GM19455 (cell line): ENCODE measurements around the gene TRAF7.

Experiments
- ATAC-seq: cut with Tn5 transposase; IDR thresholded peaks from one replicate; pipeline ENCODE4 v1.9.1; 2021; ENCODE audit not compliant: unreplicated experiment

Gene TRAF7

GRCh38 chr16:2163211-2163881, 7.8 kb downstream of the TRAF7 start:
- ATAC-seq, result no peak

- no peak for ATAC-seq
Measured at GRCh38 chr16:2165861-2166260, 10.3 kb downstream of the TRAF7 start.

- no peak for ATAC-seq
Measured at GRCh38 chr16:2166263-2167067, 10.9 kb downstream of the TRAF7 start.

- no peak for ATAC-seq
Measured at GRCh38 chr16:2167068-2167638, 11.6 kb downstream of the TRAF7 start.

- no peak for ATAC-seq
Measured at GRCh38 chr16:2170080-2170479, 14.5 kb downstream of the TRAF7 start.

- no peak for ATAC-seq
Measured at GRCh38 chr16:2170587-2171435, 15.2 kb downstream of the TRAF7 start.

- ATAC-seq, result no peak
Measured at GRCh38 chr16:2171601-2172178, 16.1 kb downstream of the TRAF7 start.

GRCh38 chr16:2172688-2173335, 17.2 kb downstream of the TRAF7 start:
- no peak for ATAC-seq

GRCh38 chr16:2173366-2173765, 17.8 kb downstream of the TRAF7 start:
- no peak for ATAC-seq

- no peak for ATAC-seq
Measured at GRCh38 chr16:2173916-2174315, 18.3 kb downstream of the TRAF7 start.

GRCh38 chr16:2174396-2175131, 19.0 kb downstream of the TRAF7 start:
- ATAC-seq, result no peak

GRCh38 chr16:2175454-2175853, 19.9 kb downstream of the TRAF7 start:
- ATAC-seq, result no peak

- no peak for ATAC-seq
Measured at GRCh38 chr16:2176047-2176446, 20.5 kb downstream of the TRAF7 start.

GRCh38 chr16:2177101-2177500, 21.5 kb downstream of the TRAF7 start:
- ATAC-seq, result no peak

GRCh38 chr16:2177561-2177960, 22.0 kb downstream of the TRAF7 start:
- ATAC-seq, result no peak

GRCh38 chr16:2178321-2179106, 22.9 kb downstream of the TRAF7 start:
- no peak for ATAC-seq

GRCh38 chr16:2179107-2179501, 23.5 kb downstream of the TRAF7 start:
- no peak for ATAC-seq

GRCh38 chr16:2179576-2179975, 24.0 kb downstream of the TRAF7 start:
- ATAC-seq, result no peak

GRCh38 chr16:2180461-2180860, 24.9 kb downstream of the TRAF7 start:
- ATAC-seq, result no peak
